Stimulated activated CD4-positive, alpha-beta T cell treated with anti-CD3 and anti-CD28 coated beads, TNF-alpha, amount 100 ng/mL, for 4 hours (primary cell): ENCODE data around the gene CHID1.

Source experiments
- DNase-seq, 3 experiments: peaks; one replicate each; pipeline ENCODE4 v3.0.0-alpha.2; 2020; ENCODE audit warnings: low read depth in 3 of 3

Gene CHID1

DNA sequence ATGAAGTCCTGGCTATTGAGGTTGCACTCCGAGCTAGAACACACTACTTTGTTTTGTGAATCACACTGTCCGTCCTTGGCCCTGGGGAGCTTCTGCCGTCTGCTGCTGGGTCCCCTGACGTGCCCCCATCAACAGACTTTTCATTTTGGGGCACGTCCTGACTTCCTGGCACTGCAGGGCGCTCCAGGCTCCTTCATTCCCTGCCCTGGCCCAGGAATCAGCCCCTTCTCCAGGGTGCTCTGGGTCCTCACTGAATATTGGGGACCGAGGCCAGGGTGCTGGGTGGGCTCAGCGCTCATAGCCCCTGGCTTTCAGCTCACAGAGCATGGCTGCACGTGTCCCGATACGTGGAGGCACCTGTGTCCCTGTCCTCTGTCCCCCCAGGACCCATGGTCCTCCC lies 45.7 kb downstream of the CHID1 start:
- DNase-seq = no peak

DNA sequence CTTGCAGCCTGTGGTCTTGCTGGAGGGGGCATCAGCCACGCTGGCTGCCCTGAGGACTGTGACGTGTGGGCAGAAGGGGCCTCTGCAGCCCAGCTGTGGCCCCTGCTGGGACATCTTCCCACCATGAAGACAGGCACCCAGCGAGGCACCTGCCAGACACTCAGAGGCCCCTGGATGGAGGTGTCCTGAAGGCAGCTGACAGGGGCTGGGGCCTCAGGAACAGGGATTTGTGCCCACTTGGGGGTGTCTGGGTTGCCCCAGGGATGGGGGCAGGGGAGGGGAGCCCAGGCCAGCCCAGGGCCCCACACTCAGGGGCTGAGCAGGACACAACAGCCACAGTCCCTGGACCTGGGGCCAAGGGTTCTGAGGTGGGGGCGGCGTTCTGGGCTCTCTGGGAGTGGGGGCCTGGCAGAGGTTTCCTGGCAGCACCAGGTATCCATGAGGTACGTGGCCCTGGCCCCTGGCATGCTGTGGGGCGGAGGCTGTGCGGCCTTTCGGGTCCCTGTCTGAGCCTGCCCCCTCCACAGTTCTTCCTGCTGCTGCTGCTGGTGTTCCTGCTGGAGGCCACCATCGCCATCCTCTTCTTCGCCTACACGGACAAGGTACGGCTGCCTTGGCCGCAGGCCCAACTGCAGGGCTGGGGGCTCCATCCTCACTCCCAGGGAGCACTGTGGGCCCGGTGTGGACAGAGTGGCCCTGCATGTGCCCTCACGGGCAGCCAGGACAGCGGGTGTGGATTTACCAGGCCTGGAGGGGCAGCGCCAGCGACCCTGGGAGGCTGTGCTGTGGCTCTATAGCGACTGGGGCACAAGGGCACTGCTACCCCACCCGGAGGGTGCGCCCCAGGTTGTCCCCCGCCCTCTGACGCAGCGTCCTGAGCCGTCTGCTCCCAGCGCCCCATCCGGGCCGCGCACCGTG lies 46.4 kb downstream of the CHID1 start:
- DNase-seq = no peak

DNA sequence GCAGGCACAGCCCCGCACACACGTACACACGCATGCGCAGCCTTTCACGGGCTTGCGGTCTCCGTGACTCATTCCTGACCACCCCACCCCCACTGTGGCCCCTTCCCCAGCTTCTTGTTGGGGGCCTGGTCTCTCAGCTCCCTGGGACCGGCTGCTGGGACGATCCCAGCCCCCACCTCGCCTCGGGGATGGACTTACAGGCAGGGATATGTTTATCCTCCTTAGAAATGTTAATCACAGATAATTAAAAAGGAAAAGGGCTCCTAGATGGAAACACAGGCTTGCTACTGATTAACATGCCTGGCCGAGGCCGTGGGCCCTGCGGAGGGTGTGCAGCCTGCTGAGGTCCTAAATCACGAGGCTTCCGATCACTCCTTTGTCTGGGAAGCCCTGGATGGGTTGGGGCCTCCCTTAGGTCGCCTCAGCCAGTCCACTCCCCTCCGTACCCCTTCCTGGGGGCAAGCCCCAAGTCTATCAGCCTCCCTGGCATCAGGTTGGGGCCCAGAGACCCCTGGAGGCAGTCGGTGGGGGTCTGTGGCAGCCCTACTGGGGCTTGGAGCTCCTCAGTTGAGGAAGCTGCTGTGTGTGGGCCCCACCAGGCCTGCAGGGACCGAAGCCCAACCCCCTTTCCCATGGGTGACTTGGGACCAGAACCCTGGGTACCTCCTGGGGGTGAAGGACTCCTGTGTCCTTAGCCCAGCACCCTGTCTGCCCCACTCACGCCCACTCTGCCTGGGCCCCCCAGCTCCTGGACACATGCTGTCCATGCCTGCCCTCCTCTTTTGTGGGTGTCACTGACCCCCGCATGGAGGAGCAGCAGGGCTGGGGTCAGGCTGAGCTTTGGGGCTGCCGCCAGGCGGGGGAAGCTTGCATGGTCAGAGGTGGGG lies 47.3 kb downstream of the CHID1 start:
- DNase-seq = no peak

GRCh38 chr11:862696-863022 lies 48.0 kb downstream of the CHID1 start:
- DNase-seq = no peak

GRCh38 chr11:862081-862661 lies 48.4 kb downstream of the CHID1 start:
- no peak for DNase-seq

DNA sequence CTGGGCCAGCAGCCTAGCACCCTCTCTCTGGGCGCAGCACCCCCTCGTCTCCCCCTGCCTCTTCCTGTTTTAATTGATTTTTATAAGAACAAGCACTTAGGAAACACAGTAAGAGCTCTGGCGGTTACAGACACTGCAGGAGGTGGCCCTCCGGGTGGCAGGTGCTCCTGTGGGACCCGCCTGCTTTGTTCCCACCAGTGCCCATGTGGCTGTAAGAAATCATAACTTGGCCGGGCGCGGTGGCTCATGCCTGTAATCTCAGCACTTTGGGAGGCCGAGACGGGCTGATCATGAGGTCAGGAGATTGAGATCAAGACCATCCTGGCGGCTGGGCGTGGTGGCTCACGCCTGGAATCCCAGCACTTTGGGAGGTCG lies 49.5 kb downstream of the CHID1 start:
- DNase-seq = no peak

DNA sequence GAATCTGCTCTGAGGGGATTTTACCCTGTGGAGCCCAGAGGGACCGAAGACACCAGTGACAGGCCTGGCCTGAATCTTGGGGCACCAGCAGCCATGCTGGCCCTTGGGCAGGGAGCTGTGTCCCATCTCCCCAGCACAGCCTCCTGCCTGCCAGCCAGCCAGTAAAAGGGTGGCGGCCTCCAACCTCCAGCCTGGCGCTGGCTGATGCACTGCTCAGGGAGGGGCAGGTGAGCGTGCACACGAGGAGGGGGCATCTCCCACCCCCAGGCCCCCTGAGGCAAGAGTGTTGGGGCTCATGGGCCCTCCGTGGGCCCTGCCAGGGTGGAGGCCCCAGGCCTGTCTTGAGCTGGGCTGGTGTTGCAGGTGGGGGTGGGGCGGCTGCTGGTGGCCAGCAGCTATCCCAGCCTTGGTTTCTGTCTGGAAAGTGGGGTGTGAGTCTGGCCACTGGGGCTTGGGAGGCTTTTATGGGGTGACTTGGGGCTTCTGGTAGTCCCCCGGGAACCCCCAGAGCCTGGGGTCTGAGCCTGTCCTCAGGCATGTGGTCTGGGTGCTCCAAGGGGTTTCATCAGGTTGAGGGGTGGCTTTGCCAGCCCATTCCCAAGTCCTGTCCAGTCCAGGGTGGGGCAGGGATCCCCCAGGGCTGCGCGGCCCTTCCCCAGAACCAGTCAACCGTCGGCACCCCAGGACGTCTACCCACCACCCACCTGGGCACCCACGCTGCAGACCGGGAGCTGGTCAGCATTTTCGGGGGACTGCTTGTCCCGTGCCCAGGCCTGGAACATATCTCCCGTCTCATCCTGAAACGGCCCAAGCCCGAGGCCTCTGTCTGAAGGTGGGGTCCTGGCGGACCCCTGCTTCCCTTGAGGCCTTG lies 50.1 kb downstream of the CHID1 start:
- no peak for DNase-seq

DNA sequence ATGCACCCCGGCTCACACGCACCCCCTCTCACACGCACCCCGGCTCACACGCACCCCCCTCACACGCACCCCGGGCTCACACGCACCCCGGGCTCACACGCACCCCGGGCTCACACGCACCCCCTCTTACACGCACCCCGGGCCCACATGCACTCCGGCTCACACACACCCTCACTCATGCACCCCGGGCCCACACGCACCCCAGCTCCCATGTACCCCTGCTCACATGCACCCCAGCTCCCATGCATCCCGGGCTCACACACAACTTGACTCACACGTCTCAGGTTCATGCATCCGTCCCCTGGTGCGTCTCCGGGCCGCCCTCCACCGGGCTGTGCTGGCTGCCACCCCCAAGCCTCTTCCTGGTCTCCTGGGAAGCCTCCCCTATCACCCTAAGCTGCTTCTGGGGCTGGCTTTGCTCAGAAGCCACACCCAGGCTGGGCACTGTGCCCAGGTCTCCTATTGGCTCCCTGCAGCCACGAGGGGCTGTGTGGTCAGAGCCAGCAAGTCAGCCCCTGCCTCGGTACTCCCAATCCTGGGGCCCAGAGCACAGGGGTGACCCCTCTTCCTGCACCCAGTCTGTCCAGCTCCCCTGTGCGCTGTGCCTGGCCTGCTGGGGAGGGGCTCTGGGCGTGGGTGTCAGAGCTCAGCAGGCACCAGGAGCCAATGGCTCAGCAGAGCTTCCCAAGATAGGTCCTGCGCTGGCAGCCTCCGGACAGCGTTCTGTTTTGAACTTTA lies 51.0 kb downstream of the CHID1 start:
- DNase-seq = no peak

DNA sequence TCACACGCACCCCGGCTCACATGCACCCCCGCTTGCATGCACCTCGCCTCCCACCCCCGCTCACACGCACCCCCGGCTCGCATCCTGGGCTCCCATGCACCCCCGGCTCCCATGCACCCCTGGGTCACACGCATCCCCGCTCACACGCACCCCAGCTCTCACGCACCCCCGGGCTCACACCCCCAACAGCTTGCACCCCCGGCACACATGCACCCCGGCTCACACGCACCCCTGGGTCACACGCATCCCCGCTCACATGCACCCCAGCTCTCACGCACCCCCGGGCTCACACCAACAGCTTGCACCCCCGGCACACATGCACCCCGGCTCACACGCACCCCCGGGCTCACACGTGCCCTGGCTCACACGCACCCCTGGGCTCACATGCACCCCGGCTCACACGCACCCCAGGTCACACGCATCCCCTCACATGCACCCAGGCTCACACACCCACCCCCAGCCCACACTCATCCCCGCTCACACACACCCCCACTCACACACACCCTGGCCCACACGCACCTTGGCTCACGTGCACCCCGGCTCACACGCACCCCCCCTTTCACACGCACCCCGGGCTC lies 51.8 kb downstream of the CHID1 start:
- no peak for DNase-seq

- no peak for DNase-seq
Measured at GRCh38 chr11:858053-858761, 52.4 kb downstream of the CHID1 start.

GRCh38 chr11:856397-856796 lies 54.2 kb downstream of the CHID1 start:
- DNase-seq = no peak

- no peak for DNase-seq
Measured at GRCh38 chr11:855796-856195, 54.8 kb downstream of the CHID1 start.

GRCh38 chr11:855330-855674 lies 55.3 kb downstream of the CHID1 start:
- DNase-seq = no peak

DNA sequence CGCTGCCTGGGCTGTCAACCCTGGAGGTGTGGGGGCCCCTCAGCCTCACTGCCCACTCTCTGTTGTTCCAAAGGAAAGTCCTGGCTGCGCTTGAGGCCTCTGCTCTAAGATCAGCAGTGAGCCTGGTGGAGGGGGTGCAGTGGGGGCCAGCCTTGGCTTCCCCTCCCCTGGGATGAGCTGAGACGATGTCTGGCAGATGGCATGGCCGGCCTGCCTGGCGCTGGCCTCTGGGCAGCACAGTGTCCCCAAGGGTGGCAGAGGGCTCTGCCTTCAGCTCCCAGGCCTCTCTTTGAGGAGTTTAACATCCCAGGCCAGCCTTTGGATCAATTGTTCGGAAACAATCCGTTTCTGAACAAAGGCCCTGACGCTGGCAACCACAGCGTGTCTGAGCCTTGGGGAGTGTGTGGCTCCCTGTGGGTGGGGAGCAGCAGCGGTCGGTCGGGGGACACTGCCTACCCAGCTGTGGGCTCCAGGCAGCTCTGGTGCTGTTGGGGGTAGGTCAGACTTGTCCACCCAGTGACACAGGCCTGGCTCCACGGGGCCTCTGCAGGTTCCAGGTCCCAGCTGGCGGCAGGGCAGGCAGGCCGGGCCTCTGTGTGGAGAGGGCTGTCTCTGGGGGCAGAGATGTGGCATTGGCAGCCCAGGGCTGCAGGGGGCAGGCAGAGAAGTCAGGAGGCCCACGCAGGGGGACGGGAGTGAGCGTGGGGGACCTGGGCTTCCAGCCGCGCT lies 55.8 kb downstream of the CHID1 start:
- no peak for DNase-seq

DNA sequence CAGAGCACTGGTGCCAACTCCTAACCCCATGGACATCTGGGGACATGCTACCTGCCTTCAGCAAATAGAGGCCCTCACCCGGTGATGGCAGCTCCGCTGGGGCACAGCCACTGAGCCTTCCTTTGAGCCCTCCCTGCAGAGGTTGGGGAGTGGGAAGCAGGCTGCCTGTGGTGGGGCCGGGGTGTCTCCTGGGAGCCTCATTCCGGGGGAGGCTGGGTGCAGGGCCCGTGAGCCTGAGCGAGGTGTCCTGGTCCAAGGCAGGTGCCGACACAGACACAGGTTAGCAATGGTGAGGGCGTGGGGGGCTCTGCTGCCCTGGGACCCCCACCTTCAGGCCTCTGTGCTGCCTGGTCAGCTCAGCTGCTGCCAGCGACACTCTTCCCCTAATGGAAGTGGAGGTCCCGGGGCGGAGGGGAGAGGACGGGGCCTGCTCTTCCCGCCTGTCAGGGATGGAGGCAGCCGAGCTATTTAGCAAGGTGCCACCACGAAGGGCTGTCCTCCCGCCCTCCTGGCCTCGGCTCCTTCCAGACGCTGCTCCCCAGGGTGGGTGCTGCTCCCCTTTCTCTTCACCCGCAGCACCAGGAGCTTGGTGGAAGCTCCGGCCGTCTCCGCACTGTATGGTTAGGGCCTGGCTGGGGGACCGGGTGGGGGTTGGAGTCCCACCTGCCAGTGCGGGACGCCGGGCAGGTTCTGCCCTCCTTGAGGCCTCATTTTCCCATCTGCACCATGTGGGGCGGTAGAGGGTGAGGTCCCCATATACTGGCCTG lies 56.7 kb downstream of the CHID1 start:
- no peak for DNase-seq

DNA sequence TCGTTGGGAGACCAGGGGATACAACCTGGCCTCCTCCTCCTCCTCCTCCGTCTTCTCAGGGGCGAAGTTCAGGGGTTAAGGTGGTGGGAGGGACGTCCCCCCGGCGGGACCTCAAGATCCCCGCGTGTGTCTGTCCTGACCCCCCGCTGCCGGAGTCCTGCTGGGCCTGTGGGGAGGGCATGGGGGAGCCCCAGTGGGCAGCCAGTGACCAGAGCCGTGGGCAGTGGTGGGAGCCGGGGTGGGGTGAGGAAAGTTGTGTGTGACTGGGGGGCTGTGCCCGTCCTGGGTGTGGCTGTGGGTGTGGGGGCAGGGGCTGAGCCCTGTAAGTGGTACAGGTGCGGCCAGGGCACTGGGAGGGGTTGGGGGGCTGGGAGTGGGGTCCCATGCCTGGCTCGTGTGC lies 57.8 kb downstream of the CHID1 start:
- DNase-seq = no peak

GRCh38 chr11:850775-851763 lies 59.5 kb downstream of the CHID1 start:
- DNase-seq = no peak
